ENCODE measurements around the gene NRP2. TPM values are rescaled to one million over a fixed set of nuclear protein-coding genes. Genes with fewer than 3 reads are reported as not detected.

NRP2 gene
- total and polyA plus RNA-seq, 2 experiments from 2014 or later, result 61.0 to 79.2 TPM

- Histone ChIP-seq H3K9me3 (ENCODE audit: low read depth) (no peaks in the 10 kb centered on the region), H3K27ac (no peak overlapping the region), H3K36me3 (replicated peaks; ENCODE audit: insufficient read depth, low read depth) (no peaks in the 10 kb centered on the region), H3K4me1 (ENCODE audit: insufficient read depth) (peaks cover 6% of the 10 kb centered on the region), H3K4me3 (no peak overlapping the region), H3K79me2 (no peaks in the 10 kb centered on the region), H4K20me1 (ENCODE audit: insufficient read depth, poor library complexity, severe bottlenecking) (no peaks in the 10 kb centered on the region), H3K4me2 (no peak overlapping the region), H3K9me2 (replicated peaks; ENCODE audit: insufficient read depth) (no peaks in the 10 kb centered on the region), H3K27me3 (no peaks in the 10 kb centered on the region), H2AFZ (no peak overlapping the region)
- TF ChIP-seq EZH2 (IDR thresholded peaks at IDR 0.05; ENCODE audit: borderline replicate concordance), result no peak
- no peak for TF ChIP-seq CTCF (IDR thresholded peaks at IDR 0.05; ENCODE audit: poor library complexity)
- TF ChIP-seq EZH2phosphoT487 (IDR thresholded peaks at IDR 0.05; ENCODE audit: low read depth, severe bottlenecking, unreplicated experiment), result no peak
- no peak for DNase-seq (ENCODE audit: low spot score)
- WGBS (ENCODE audit: low lambda C conversion rate, missing lambda C conversion rate), result 100% methylated on average over 1 of the region's 1 CpG
These were observed 57.3 kb downstream of the NRP2 start for GRCh38 chr2:205739620-205740019.

- H3K4me1 ChIP-seq (ENCODE audit: insufficient read depth), result no peaks in the 10 kb centered on the region
- DNase-seq (ENCODE audit: low spot score), result no peak
- no peak overlapping the region for H3K4me2 ChIP-seq
- H2AFZ ChIP-seq, result no peak overlapping the region
- no peaks in the 10 kb centered on the region for H4K20me1 ChIP-seq (ENCODE audit: insufficient read depth, poor library complexity, severe bottlenecking)
- no peak for TF ChIP-seq EZH2 (IDR thresholded peaks at IDR 0.05; ENCODE audit: borderline replicate concordance)
- no peak for TF ChIP-seq CTCF (IDR thresholded peaks at IDR 0.05; ENCODE audit: poor library complexity)
- no peaks in the 10 kb centered on the region for H3K9me2 ChIP-seq (replicated peaks; ENCODE audit: insufficient read depth)
- H3K9me3 ChIP-seq (ENCODE audit: low read depth), result no peaks in the 10 kb centered on the region
- WGBS (ENCODE audit: low lambda C conversion rate, missing lambda C conversion rate), result 97% methylated on average over 8 of the region's 8 CpGs
- H3K27ac ChIP-seq, result no peak overlapping the region
- H3K4me3 ChIP-seq, result no peak overlapping the region
- H3K27me3 ChIP-seq, result no peaks in the 10 kb centered on the region
- H3K36me3 ChIP-seq (replicated peaks; ENCODE audit: insufficient read depth, low read depth), result no peaks in the 10 kb centered on the region
- H3K79me2 ChIP-seq, result no peaks in the 10 kb centered on the region
These were observed 58.1 kb downstream of the NRP2 start for GRCh38 chr2:205740381-205740780.

GRCh38 chr2:205741256-205741978, 59.1 kb downstream of the NRP2 start:
- Histone ChIP-seq H3K4me1 (ENCODE audit: insufficient read depth) (no peaks in the 10 kb centered on the region), H4K20me1 (ENCODE audit: insufficient read depth, poor library complexity, severe bottlenecking) (no peaks in the 10 kb centered on the region), H3K79me2 (no peaks in the 10 kb centered on the region), H3K9me3 (ENCODE audit: low read depth) (no peaks in the 10 kb centered on the region), H3K4me3 (no peak overlapping the region), H3K4me2 (no peak overlapping the region), H3K36me3 (replicated peaks; ENCODE audit: insufficient read depth, low read depth) (no peaks in the 10 kb centered on the region), H3K27ac (no peak overlapping the region), H3K9me2 (replicated peaks; ENCODE audit: insufficient read depth) (no peaks in the 10 kb centered on the region), H3K27me3 (no peaks in the 10 kb centered on the region), H2AFZ (no peak overlapping the region)
- no peak for TF ChIP-seq CTCF (IDR thresholded peaks at IDR 0.05; ENCODE audit: poor library complexity)
- TF ChIP-seq EZH2phosphoT487 (IDR thresholded peaks at IDR 0.05; ENCODE audit: low read depth, severe bottlenecking, unreplicated experiment), result no peak
- TF ChIP-seq EZH2 (IDR thresholded peaks at IDR 0.05; ENCODE audit: borderline replicate concordance), result no peak
- no peak for DNase-seq (ENCODE audit: low spot score)
- WGBS (ENCODE audit: low lambda C conversion rate, missing lambda C conversion rate), result 83% methylated on average over 4 of the region's 4 CpGs
